Endothelial cell of umbilical vein (primary cell): ENCODE results near the gene SLC9C1. TPM values are rescaled to one million over a fixed set of nuclear protein-coding genes. Genes with fewer than 3 reads are reported as not detected.

Source experiments
- BruUV-seq: library from RNA; stranded (reverse); fragments of 400-500 nt; replicated peaks from 2 replicates; lab custom pipeline; 2021; lab: Mats Ljungman, UMichigan
- CTCF ChIA-PET: fragments of 300-600, 350-600 bp; sonication (Branson Sonifier 250); formaldehyde crosslinking; loops from one replicate; lab custom pipeline; 2021; ENCODE audit warnings: antibody characterized with exemption, inconsistent platforms; lab: Charles Lee
- POLR2A ChIA-PET: fragments of 300-600, 350-600 bp; sonication (Branson Sonifier 250); formaldehyde crosslinking; loops from one replicate; lab custom pipeline; 2021; ENCODE audit warnings: antibody characterized with exemption, inconsistent platforms; lab: Charles Lee
- DNase-seq: peaks from one replicate; pipeline ENCODE4 v3.0.0-alpha.2; 2011; ENCODE audit warnings: low read depth, low spot score
- FAIRE-seq: peaks from 2 replicates; lab custom pipeline; 2011; peaks lifted over from hg19 to GRCh38; lab: Jason Lieb, UNC
- H2AFZ ChIP-seq: 2 replicates; pipeline ENCODE4 v1.6.0; 2012; ENCODE audit warnings: low read depth, low read length, control low read depth, inconsistent platforms
- H3K27ac ChIP-seq: 2 replicates; pipeline ENCODE4 v1.5.1; 2011; ENCODE audit warnings: low read depth, mild to moderate bottlenecking, control low read depth, low read length, moderate library complexity; ENCODE audit not compliant: insufficient read depth
- H3K27me3 ChIP-seq, 2 experiments: 2 replicates each; pipeline versions ENCODE4 v1.6.0 to v1.6.1; 2011; ENCODE audit warnings: low read length in 2 of 2, mixed read lengths in 1 of 2; ENCODE audit not compliant: control insufficient read depth in 2 of 2, insufficient read depth in 2 of 2
- H3K36me3 ChIP-seq, 2 experiments: 2 replicates in 1 of 2; 3 replicates in 1 of 2; pipeline ENCODE4 v1.5.1; 2011; ENCODE audit warnings: low read length in 2 of 2, mild to moderate bottlenecking in 1 of 2, moderate library complexity in 1 of 2; ENCODE audit not compliant: control insufficient read depth in 2 of 2, insufficient read depth in 2 of 2; ENCODE audit errors: extremely low read depth in 1 of 2
- H3K4me1 ChIP-seq: 3 replicates; pipeline ENCODE4 v1.5.1; 2011; ENCODE audit warnings: mild to moderate bottlenecking, low read length; ENCODE audit not compliant: control insufficient read depth, insufficient read depth; ENCODE audit errors: extremely low read depth
- H3K4me2 ChIP-seq: 2 replicates; pipeline ENCODE4 v1.6.1; 2011; ENCODE audit warnings: low read length, control low read depth, mixed read lengths; ENCODE audit not compliant: insufficient read depth
- H3K4me3 ChIP-seq, 3 experiments: fragments of 200-600 bp in 1 of 3; sonication (generic), shearing (Covaris generic) in 1 of 3; replicated peaks in 1 of 3; 2 replicates each; pipeline ENCODE4 v1.5.1; 2011 to 2016; ENCODE audit warnings: control low read depth in 3 of 3, low read length in 3 of 3, mild to moderate bottlenecking in 2 of 3, inconsistent platforms in 1 of 3, low read depth in 1 of 3, moderate library complexity in 1 of 3; ENCODE audit not compliant: insufficient read depth in 1 of 3
- H3K79me2 ChIP-seq: 2 replicates; pipeline ENCODE4 v1.6.0; 2012; ENCODE audit warnings: low read length, inconsistent platforms; ENCODE audit not compliant: control insufficient read depth, insufficient read depth
- H3K9ac ChIP-seq: replicated peaks from 2 replicates; pipeline ENCODE3; 2011; ENCODE audit warnings: low read length, control low read depth; ENCODE audit not compliant: insufficient read depth; ENCODE audit errors: extremely low read depth
- H3K9me1 ChIP-seq: replicated peaks from 3 replicates; pipeline ENCODE4 v1.6.0; 2011; ENCODE audit warnings: mild to moderate bottlenecking, low read length; ENCODE audit not compliant: control insufficient read depth, insufficient read depth; ENCODE audit errors: extremely low read depth
- H3K9me3 ChIP-seq: replicated peaks from 2 replicates; pipeline ENCODE4 v1.5.1; 2012; ENCODE audit warnings: low read length, inconsistent platforms; ENCODE audit not compliant: control insufficient read depth, insufficient read depth
- H4K20me1 ChIP-seq: replicated peaks from 2 replicates; pipeline ENCODE3; 2011; ENCODE audit warnings: mild to moderate bottlenecking, low read length; ENCODE audit not compliant: control insufficient read depth, insufficient read depth; ENCODE audit errors: extremely low read depth
- CTCF ChIP-seq, 2 donors: IDR thresholded peaks; 1 replicate in 1 of 2; 2 replicates in 1 of 2; pipeline ENCODE4 v1.5.1; 2011; ENCODE audit warnings: low read length in 2 of 2, mild to moderate bottlenecking in 2 of 2, moderate library complexity in 2 of 2, control low read depth in 1 of 2, inconsistent platforms in 1 of 2, low read depth in 1 of 2; ENCODE audit not compliant: insufficient read depth in 1 of 2; ENCODE audit errors: extremely low read depth in 1 of 2
- EZH2 ChIP-seq: IDR thresholded peaks from 2 replicates; pipeline ENCODE4 v1.6.1; 2012; ENCODE audit warnings: borderline replicate concordance, low read depth, mild to moderate bottlenecking, moderate library complexity, low read length, inconsistent platforms; ENCODE audit not compliant: severe bottlenecking
- FOS ChIP-seq: IDR thresholded peaks from 2 replicates; pipeline ENCODE4 v1.6.1; 2011; ENCODE audit warnings: mild to moderate bottlenecking, low read length, moderate library complexity, borderline replicate concordance; ENCODE audit not compliant: insufficient read depth
- GATA2 ChIP-seq: IDR thresholded peaks from 2 replicates; pipeline ENCODE4 v1.7.0; 2011; ENCODE audit warnings: low read depth, mild to moderate bottlenecking, moderate library complexity, mixed read lengths, low read length; ENCODE audit not compliant: insufficient read length, insufficient read depth
- JUN ChIP-seq: IDR thresholded peaks from 2 replicates; pipeline ENCODE4 v1.6.1; 2011; ENCODE audit warnings: borderline replicate concordance, low read depth; ENCODE audit not compliant: insufficient read length, insufficient read depth
- MYC ChIP-seq: IDR thresholded peaks from one replicate; pipeline ENCODE4 v1.6.1; 2011; ENCODE audit warnings: mild to moderate bottlenecking, low read depth, low read length
- POLR2A ChIP-seq: IDR thresholded peaks from 2 replicates; pipeline ENCODE4 v1.6.1; 2012; ENCODE audit warnings: low read depth, mild to moderate bottlenecking, control low read depth, low read length
- POLR2AphosphoS5 ChIP-seq: IDR thresholded peaks from 2 replicates; pipeline ENCODE4 v1.6.1; 2012; ENCODE audit warnings: low read depth, mild to moderate bottlenecking, control low read depth, low read length, moderate library complexity; ENCODE audit not compliant: insufficient read depth
- dilution Hi-C: fragments of 300-500 bp; cut with MboI; formaldehyde crosslinking; loops from one replicate; pipeline ENCODE4 v1.15.0; 2019; ENCODE audit warnings: low sequenced_read_pairs; ENCODE audit not compliant: extremely low pct_ligation_motif_present
- intact Hi-C: fragments of 100-400 bp; cut with micrococcal nuclease; formaldehyde crosslinking; loops from one replicate; pipeline ENCODE4 v1.10.0; 2022
- polyA plus RNA-seq, 4 experiments: library from polyadenylated mRNA; depleted of rRNA in 3 of 4; stranded (reverse) in 3 of 4; unstranded in 1 of 4; fragments of >200 nt; gene quantifications; 2 replicates each; pipeline versions ENCODE4 v1.2.1 to v1.2.3, GENCODE V29; 2011 to 2012; ENCODE audit warnings: missing spikeins in 1 of 4
- total RNA-seq: library from RNA; stranded (reverse); gene quantifications from 2 replicates; pipeline ENCODE4 v1.2.3, GENCODE V29; 2021
- TF ChIP-seq, protein P1 (sequence below): IDR thresholded peaks from 2 replicates; pipeline ENCODE4 v1.6.1; 2011; ENCODE audit not compliant: insufficient read depth, insufficient read length

SLC9C1 gene
- total and polyA plus RNA-seq, 2 donors (not counting 3 experiments of a cell fraction or from before 2014, with no cell fraction given) = not detected

GRCh38 chr3:112132975-112133448 lies 161.0 kb downstream of the SLC9C1 start, which contains the start of gene GCSAM:
GCSAM (minus strand) TSS chr3:112133248; CDS start chr3:112133120, 128 bp downstream.
- no peak for FAIRE-seq
- ChIA-PET CTCF (interaction anchor here (0.9 kb wide), 1 partner anchor 21 kb away, joined by 5 read pairs; no protein-coding TSS in a partner anchor), POLR2A (no interaction called here)
- no peaks in the 10 kb centered on the region for H3K36me3 ChIP-seq
- H3K4me2 ChIP-seq = no peak within 1 kb of the TSS
- no peak within 1 kb of the TSS for H3K27ac ChIP-seq
- no peak within 1 kb of the TSS for H3K4me3 ChIP-seq
- dilution Hi-C loops (no loop called here), intact Hi-C loops (no loop called here)
- H3K9me1 ChIP-seq = no peaks in the 10 kb centered on the region
- H3K27me3 ChIP-seq = no peaks in the 10 kb centered on the region
- H3K9ac ChIP-seq = no peak within 1 kb of the TSS
- no peaks in the 10 kb centered on the region for H3K9me3 ChIP-seq
- TF ChIP-seq MYC (no peak), EZH2 (no peak), FOS (no peak)
- TF ChIP-seq, protein P1, sequence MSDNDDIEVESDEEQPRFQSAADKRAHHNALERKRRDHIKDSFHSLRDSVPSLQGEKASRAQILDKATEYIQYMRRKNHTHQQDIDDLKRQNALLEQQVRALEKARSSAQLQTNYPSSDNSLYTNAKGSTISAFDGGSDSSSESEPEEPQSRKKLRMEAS = no peak
- H3K4me1 ChIP-seq = no peaks in the 10 kb centered on the region
- no peaks in the 10 kb centered on the region for H4K20me1 ChIP-seq
- H2AFZ ChIP-seq = no peak within 1 kb of the TSS
- H3K79me2 ChIP-seq = no peaks in the 10 kb centered on the region
- BruUV-seq = no TSS peak
- no peak for DNase-seq

GRCh38 chr3:112132554-112132953 lies 161.5 kb downstream of the SLC9C1 start:
- CTCF ChIA-PET = interaction anchor here (0.9 kb wide), 1 partner anchor 21 kb away, joined by 5 read pairs; no protein-coding TSS in a partner anchor
- Histone ChIP-seq H3K9me1 (no peaks in the 10 kb centered on the region), H2AFZ (no peak overlapping the region), H3K27ac (no peak overlapping the region), H3K4me3 (no peak overlapping the region), H3K36me3 (no peaks in the 10 kb centered on the region), H3K79me2 (no peaks in the 10 kb centered on the region), H3K27me3 (no peaks in the 10 kb centered on the region), H4K20me1 (no peaks in the 10 kb centered on the region), H3K9ac (no peak overlapping the region), H3K4me2 (no peak overlapping the region), H3K9me3 (no peaks in the 10 kb centered on the region), H3K4me1 (no peaks in the 10 kb centered on the region)
- BruUV-seq = no TSS peak
- intact Hi-C loops (no loop called here), dilution Hi-C loops (no loop called here)
- DNase-seq (no peak), FAIRE-seq (no peak)
- TF ChIP-seq EZH2 (no peak), GATA2 (no peak), MYC (no peak), POLR2AphosphoS5 (no peak), CTCF (IDR thresholded peaks at IDR 0.05; ENCODE audit: extremely low read depth in 1 of 2, insufficient read depth in 1 of 2, low read depth in 1 of 2, low read length in 2 of 2) (no peak), JUN (no peak), POLR2A (no peak), FOS (no peak)
- TF ChIP-seq, protein P1 = no peak
- POLR2A ChIA-PET = no interaction called here
